ENCODE data around the gene UPK3BL2.
"Not testable (repeated sequence)": the region's sequence is repeated elsewhere in the genome, so short reads cannot be mapped to it uniquely, and the experiment has no call there.

DNA sequence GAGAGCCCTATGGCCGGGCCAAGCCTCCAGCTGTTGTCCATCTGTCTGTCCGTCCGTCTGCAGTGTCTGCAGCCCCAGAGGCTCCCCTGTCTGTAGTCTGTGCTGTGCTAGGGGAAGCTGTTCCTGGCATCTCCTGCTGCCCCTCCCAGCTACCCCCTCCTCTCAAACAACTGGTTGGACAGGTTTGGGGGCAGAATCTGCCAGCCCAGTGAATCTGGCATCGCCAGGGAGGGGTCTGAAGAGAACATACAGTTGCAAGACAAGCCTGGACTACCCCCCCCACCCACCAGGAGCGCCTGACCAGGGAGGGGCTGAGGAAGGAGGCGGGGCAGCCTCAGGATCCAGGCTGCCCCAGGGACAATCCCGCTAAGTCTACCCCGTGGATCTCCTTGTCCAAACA is at the start of gene UPK3BL2:
- TF ChIP-seq ARNT (IDR thresholded peaks at IDR 0.05); ELF4 (IDR thresholded peaks at IDR 0.05); FOXM1 (IDR thresholded peaks at IDR 0.05; ENCODE audit: borderline replicate concordance); BHLHE40 (IDR thresholded peaks at IDR 0.05; ENCODE audit: borderline replicate concordance): not testable (repeated sequence)
- TF ChIP-seq, protein P1, sequence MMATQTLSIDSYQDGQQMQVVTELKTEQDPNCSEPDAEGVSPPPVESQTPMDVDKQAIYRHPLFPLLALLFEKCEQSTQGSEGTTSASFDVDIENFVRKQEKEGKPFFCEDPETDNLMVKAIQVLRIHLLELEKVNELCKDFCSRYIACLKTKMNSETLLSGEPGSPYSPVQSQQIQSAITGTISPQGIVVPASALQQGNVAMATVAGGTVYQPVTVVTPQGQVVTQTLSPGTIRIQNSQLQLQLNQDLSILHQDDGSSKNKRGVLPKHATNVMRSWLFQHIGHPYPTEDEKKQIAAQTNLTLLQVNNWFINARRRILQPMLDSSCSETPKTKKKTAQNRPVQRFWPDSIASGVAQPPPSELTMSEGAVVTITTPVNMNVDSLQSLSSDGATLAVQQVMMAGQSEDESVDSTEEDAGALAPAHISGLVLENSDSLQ (IDR thresholded peaks at IDR 0.05) = not testable (repeated sequence)

Data from HEK293T (cell line).